ENCODE measurements around the gene ACBD6.

GRCh38 chr1:180283098-180283497, 219.3 kb downstream of the ACBD6 start:
- TF ChIP-seq, protein P1, sequence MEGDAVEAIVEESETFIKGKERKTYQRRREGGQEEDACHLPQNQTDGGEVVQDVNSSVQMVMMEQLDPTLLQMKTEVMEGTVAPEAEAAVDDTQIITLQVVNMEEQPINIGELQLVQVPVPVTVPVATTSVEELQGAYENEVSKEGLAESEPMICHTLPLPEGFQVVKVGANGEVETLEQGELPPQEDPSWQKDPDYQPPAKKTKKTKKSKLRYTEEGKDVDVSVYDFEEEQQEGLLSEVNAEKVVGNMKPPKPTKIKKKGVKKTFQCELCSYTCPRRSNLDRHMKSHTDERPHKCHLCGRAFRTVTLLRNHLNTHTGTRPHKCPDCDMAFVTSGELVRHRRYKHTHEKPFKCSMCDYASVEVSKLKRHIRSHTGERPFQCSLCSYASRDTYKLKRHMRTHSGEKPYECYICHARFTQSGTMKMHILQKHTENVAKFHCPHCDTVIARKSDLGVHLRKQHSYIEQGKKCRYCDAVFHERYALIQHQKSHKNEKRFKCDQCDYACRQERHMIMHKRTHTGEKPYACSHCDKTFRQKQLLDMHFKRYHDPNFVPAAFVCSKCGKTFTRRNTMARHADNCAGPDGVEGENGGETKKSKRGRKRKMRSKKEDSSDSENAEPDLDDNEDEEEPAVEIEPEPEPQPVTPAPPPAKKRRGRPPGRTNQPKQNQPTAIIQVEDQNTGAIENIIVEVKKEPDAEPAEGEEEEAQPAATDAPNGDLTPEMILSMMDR (IDR thresholded peaks at IDR 0.05), result no peak
- no peak for TF ChIP-seq POLR2A (IDR thresholded peaks at IDR 0.05)

All from breast epithelium (tissue), 3 donors.